ENCODE results near the gene GNG11. TPM values are rescaled to one million over a fixed set of nuclear protein-coding genes. Genes with fewer than 3 reads are reported as not detected.

GNG11 gene
- total and polyA plus RNA-seq, 2 donors (not counting 3 experiments of a cell fraction or from before 2014, with no cell fraction given) = 92.3 to 208 TPM

- TF ChIP-seq POLR2AphosphoS5 (IDR thresholded peaks at IDR 0.05; ENCODE audit: insufficient read depth, low read depth, low read length) (no peak), MYC (IDR thresholded peaks at IDR 0.05; ENCODE audit: low read depth, low read length) (no peak), FOS (IDR thresholded peaks at IDR 0.05; ENCODE audit: borderline replicate concordance, insufficient read depth, low read length) (no peak), EZH2 (IDR thresholded peaks at IDR 0.05; ENCODE audit: borderline replicate concordance, low read depth, low read length, severe bottlenecking) (no peak), GATA2 (IDR thresholded peaks at IDR 0.05; ENCODE audit: insufficient read depth, insufficient read length, low read depth, low read length) (no peak), POLR2A (IDR thresholded peaks at IDR 0.05; ENCODE audit: low read depth, low read length) (no peak), JUN (IDR thresholded peaks at IDR 0.05; ENCODE audit: borderline replicate concordance, insufficient read depth, insufficient read length, low read depth) (no peak)
- TF ChIP-seq, protein P1, sequence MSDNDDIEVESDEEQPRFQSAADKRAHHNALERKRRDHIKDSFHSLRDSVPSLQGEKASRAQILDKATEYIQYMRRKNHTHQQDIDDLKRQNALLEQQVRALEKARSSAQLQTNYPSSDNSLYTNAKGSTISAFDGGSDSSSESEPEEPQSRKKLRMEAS (IDR thresholded peaks at IDR 0.05; ENCODE audit: insufficient read depth, insufficient read length) = no peak
- TF ChIP-seq, protein P2, sequence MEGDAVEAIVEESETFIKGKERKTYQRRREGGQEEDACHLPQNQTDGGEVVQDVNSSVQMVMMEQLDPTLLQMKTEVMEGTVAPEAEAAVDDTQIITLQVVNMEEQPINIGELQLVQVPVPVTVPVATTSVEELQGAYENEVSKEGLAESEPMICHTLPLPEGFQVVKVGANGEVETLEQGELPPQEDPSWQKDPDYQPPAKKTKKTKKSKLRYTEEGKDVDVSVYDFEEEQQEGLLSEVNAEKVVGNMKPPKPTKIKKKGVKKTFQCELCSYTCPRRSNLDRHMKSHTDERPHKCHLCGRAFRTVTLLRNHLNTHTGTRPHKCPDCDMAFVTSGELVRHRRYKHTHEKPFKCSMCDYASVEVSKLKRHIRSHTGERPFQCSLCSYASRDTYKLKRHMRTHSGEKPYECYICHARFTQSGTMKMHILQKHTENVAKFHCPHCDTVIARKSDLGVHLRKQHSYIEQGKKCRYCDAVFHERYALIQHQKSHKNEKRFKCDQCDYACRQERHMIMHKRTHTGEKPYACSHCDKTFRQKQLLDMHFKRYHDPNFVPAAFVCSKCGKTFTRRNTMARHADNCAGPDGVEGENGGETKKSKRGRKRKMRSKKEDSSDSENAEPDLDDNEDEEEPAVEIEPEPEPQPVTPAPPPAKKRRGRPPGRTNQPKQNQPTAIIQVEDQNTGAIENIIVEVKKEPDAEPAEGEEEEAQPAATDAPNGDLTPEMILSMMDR (IDR thresholded peaks at IDR 0.05; ENCODE audit: extremely low read depth in 1 of 2, insufficient read depth in 1 of 2, low read depth in 1 of 2, low read length in 2 of 2) = no peak
- BruUV-seq (replicated peaks) = no TSS peak
- H3K36me3 ChIP-seq (ENCODE audit: control insufficient read depth in 2 of 2, extremely low read depth in 1 of 2, insufficient read depth in 2 of 2, low read length in 2 of 2) = no peaks in the 10 kb centered on the region
- FAIRE-seq (no peak), DNase-seq (ENCODE audit: low read depth, low spot score) (no peak)
- H3K4me2 ChIP-seq (ENCODE audit: insufficient read depth, low read length) = no peak overlapping the region
- no peak overlapping the region for H3K9ac ChIP-seq (replicated peaks; ENCODE audit: extremely low read depth, insufficient read depth, low read length)
- no peak overlapping the region for H3K4me3 ChIP-seq (replicated peaks in 1 of 3; ENCODE audit: insufficient read depth in 1 of 3, low read depth in 1 of 3, low read length in 3 of 3)
- no peaks in the 10 kb centered on the region for H3K9me3 ChIP-seq (replicated peaks; ENCODE audit: control insufficient read depth, insufficient read depth, low read length)
- ChIA-PET CTCF (no interaction called here), POLR2A (no interaction called here)
- no peaks in the 10 kb centered on the region for H3K9me1 ChIP-seq (replicated peaks; ENCODE audit: control insufficient read depth, extremely low read depth, insufficient read depth, low read length)
- H3K4me1 ChIP-seq (ENCODE audit: control insufficient read depth, extremely low read depth, insufficient read depth, low read length) = no peaks in the 10 kb centered on the region
- no peak overlapping the region for H2AFZ ChIP-seq (ENCODE audit: low read depth, low read length)
- intact Hi-C loops (cut with micrococcal nuclease) (no loop called here), dilution Hi-C loops (cut with MboI; ENCODE audit: extremely low pct_ligation_motif_present, low sequenced_read_pairs) (no loop called here)
- no peaks in the 10 kb centered on the region for H3K27me3 ChIP-seq (ENCODE audit: control insufficient read depth in 2 of 2, insufficient read depth in 2 of 2, low read length in 2 of 2)
- H3K79me2 ChIP-seq (ENCODE audit: control insufficient read depth, insufficient read depth, low read length) = no peaks in the 10 kb centered on the region
- no peaks in the 10 kb centered on the region for H4K20me1 ChIP-seq (replicated peaks; ENCODE audit: control insufficient read depth, extremely low read depth, insufficient read depth, low read length)
- H3K27ac ChIP-seq (ENCODE audit: insufficient read depth, low read depth, low read length) = no peak overlapping the region
Observed at GRCh38 chr7:93873998-93874574, 47.4 kb upstream of the GNG11 start.
